H1 (cell line): ENCODE measurements around the gene CHCHD3. TPM values are rescaled to one million over a fixed set of nuclear protein-coding genes. Genes with fewer than 3 reads are reported as not detected.

Experiments
- CTCF ChIA-PET: fragments of 300-600 bp; sonication (Branson Sonifier 250); formaldehyde crosslinking; loops from one replicate; lab custom pipeline; 2021; ENCODE audit not compliant: partially characterized antibody; lab: Charles Lee
- POLR2A ChIA-PET: fragments of 300-600 bp; sonication (Branson Sonifier 250); formaldehyde crosslinking; loops from one replicate; lab custom pipeline; 2021; ENCODE audit warnings: inconsistent platforms; ENCODE audit not compliant: partially characterized antibody; lab: Charles Lee
- DNase-seq, 2 experiments: peaks; one replicate each; pipeline versions ENCODE4 v3.0.0 to v3.0.0-alpha.2; 2010 to 2022; ENCODE audit warnings: low spot score in 2 of 2, low read depth in 1 of 2, mixed read lengths in 1 of 2
- FAIRE-seq: peaks from 2 replicates; lab custom pipeline; 2011; peaks lifted over from hg19 to GRCh38; lab: Jason Lieb, UNC
- H2AFZ ChIP-seq: 2 replicates; pipeline ENCODE4 v1.8.1; 2012; ENCODE audit warnings: low read length, inconsistent platforms
- H2AK5ac ChIP-seq: 2 replicates; pipeline ENCODE4 v1.6.1; 2013; ENCODE audit warnings: low read depth, low read length
- H2BK120ac ChIP-seq: replicated peaks from 2 replicates; pipeline ENCODE3; 2013; ENCODE audit warnings: low read depth, low read length, inconsistent platforms
- H2BK12ac ChIP-seq: 2 replicates; pipeline ENCODE4 v1.6.1; 2013; ENCODE audit warnings: low read depth, low read length
- H2BK15ac ChIP-seq: 2 replicates; pipeline ENCODE4 v1.6.1; 2013; ENCODE audit warnings: low read length
- H2BK20ac ChIP-seq: 2 replicates; pipeline ENCODE4 v1.6.1; 2013; ENCODE audit warnings: low read length
- H2BK5ac ChIP-seq: 2 replicates; pipeline ENCODE4 v1.6.1; 2013; ENCODE audit warnings: low read depth, low read length
- H3K14ac ChIP-seq: 2 replicates; pipeline ENCODE4 v1.6.1; 2013; ENCODE audit warnings: inconsistent platforms; ENCODE audit not compliant: insufficient read length
- H3K18ac ChIP-seq: 2 replicates; pipeline ENCODE4 v1.6.1; 2013; ENCODE audit warnings: low read length; ENCODE audit errors: extremely low read depth
- H3K23ac ChIP-seq: 2 replicates; pipeline ENCODE4 v1.6.1; 2013; ENCODE audit warnings: inconsistent platforms; ENCODE audit not compliant: insufficient read length
- H3K23me2 ChIP-seq: 2 replicates; pipeline ENCODE4 v1.6.1; 2013; ENCODE audit warnings: low read depth, low read length
- H3K27ac ChIP-seq: 2 replicates; pipeline ENCODE4 v1.6.1; 2011; ENCODE audit warnings: low read depth, low read length, inconsistent platforms
- H3K27me3 ChIP-seq, 4 experiments: replicated peaks in 1 of 4; 1 replicate in 1 of 4; 2 replicates in 3 of 4; pipeline versions ENCODE4 v1.6.1 to v1.8.1; 2011 to 2013; ENCODE audit warnings: low read length in 3 of 4, mild to moderate bottlenecking in 3 of 4, inconsistent platforms in 2 of 4, mixed read lengths in 2 of 4, moderate library complexity in 1 of 4; ENCODE audit not compliant: control insufficient read depth in 3 of 4, insufficient read depth in 3 of 4; ENCODE audit errors: extremely low read depth in 1 of 4
- H3K36me3 ChIP-seq, 4 experiments: 2 replicates each; pipeline versions ENCODE4 v1.6.1 to v1.8.1; 2011 to 2013; ENCODE audit warnings: mild to moderate bottlenecking in 4 of 4, low read length in 3 of 4, moderate library complexity in 2 of 4, control low read depth in 1 of 4, inconsistent platforms in 1 of 4; ENCODE audit not compliant: insufficient read depth in 4 of 4, control insufficient read depth in 2 of 4
- H3K4ac ChIP-seq: replicated peaks from 2 replicates; pipeline ENCODE3; 2013; ENCODE audit warnings: low read length, low read depth, mixed read lengths, inconsistent platforms; ENCODE audit not compliant: insufficient read length
- H3K4me1 ChIP-seq, 4 experiments: replicated peaks in 1 of 4; 1 replicate in 1 of 4; 2 replicates in 3 of 4; pipeline versions ENCODE4 v1.6.1 to v1.8.1; 2011 to 2013; ENCODE audit warnings: low read length in 3 of 4, inconsistent platforms in 2 of 4, mixed read lengths in 1 of 4; ENCODE audit not compliant: insufficient read depth in 4 of 4, control insufficient read depth in 3 of 4
- H3K4me2 ChIP-seq, 2 experiments: 2 replicates each; pipeline versions ENCODE4 v1.6.1 to v1.8.1; 2011 to 2013; ENCODE audit warnings: low read depth in 2 of 2, low read length in 2 of 2, control low read depth in 1 of 2, inconsistent platforms in 1 of 2, mild to moderate bottlenecking in 1 of 2; ENCODE audit not compliant: insufficient read depth in 1 of 2
- H3K4me3 ChIP-seq, 4 experiments: fragments of 200-600, 300-600 bp in 1 of 4; sonication (generic), shearing (Covaris generic), sonication (Bioruptor Twin) in 1 of 4; 2 replicates each; pipeline versions ENCODE4 v1.5.1 to v1.8.1; 2011 to 2016; ENCODE audit warnings: low read length in 4 of 4, low read depth in 3 of 4, control low read depth in 2 of 4, inconsistent platforms in 2 of 4, mild to moderate bottlenecking in 2 of 4, mixed read lengths in 1 of 4, moderate library complexity in 1 of 4; ENCODE audit not compliant: insufficient read depth in 2 of 4; ENCODE audit errors: extremely low read depth in 1 of 4
- H3K56ac ChIP-seq: replicated peaks from 2 replicates; pipeline ENCODE3; 2013; ENCODE audit warnings: low read depth, mild to moderate bottlenecking, mixed read lengths, low read length, inconsistent platforms; ENCODE audit not compliant: insufficient read length
- H3K79me1 ChIP-seq: 2 replicates; pipeline ENCODE4 v1.6.1; 2013; ENCODE audit warnings: low read depth, low read length, control low read depth
- H3K79me2 ChIP-seq, 2 experiments: 2 replicates each; pipeline versions ENCODE4 v1.6.1 to v1.8.1; 2012 to 2013; ENCODE audit warnings: low read length in 2 of 2, mild to moderate bottlenecking in 2 of 2, inconsistent platforms in 1 of 2; ENCODE audit not compliant: insufficient read depth in 2 of 2, control insufficient read depth in 1 of 2
- H3K9ac ChIP-seq, 4 experiments: replicated peaks in 1 of 4; 1 replicate in 1 of 4; 2 replicates in 3 of 4; pipeline versions ENCODE4 v1.6.1 to v1.8.1; 2011 to 2013; ENCODE audit warnings: low read depth in 3 of 4, low read length in 3 of 4, control low read depth in 2 of 4, mild to moderate bottlenecking in 2 of 4, moderate library complexity in 2 of 4, inconsistent platforms in 1 of 4; ENCODE audit errors: extremely low read depth in 1 of 4
- H3K9me3 ChIP-seq, 2 experiments: 2 replicates each; pipeline versions ENCODE4 v1.6.1 to v1.8.1; 2012 to 2013; ENCODE audit warnings: mild to moderate bottlenecking in 2 of 2, moderate library complexity in 2 of 2, control low read depth in 1 of 2, inconsistent platforms in 1 of 2, low read depth in 1 of 2, low read length in 1 of 2, mixed read lengths in 1 of 2; ENCODE audit not compliant: insufficient read depth in 2 of 2
- H4K20me1 ChIP-seq, 2 experiments: replicated peaks in 1 of 2; 2 replicates each; pipeline versions ENCODE3 to v1.8.1; 2011 to 2013; ENCODE audit warnings: inconsistent platforms in 2 of 2, low read length in 2 of 2, mild to moderate bottlenecking in 1 of 2; ENCODE audit not compliant: insufficient read depth in 2 of 2, control insufficient read depth in 1 of 2
- H4K5ac ChIP-seq: 2 replicates; pipeline ENCODE4 v1.6.1; 2013; ENCODE audit warnings: low read length, low read depth, mixed read lengths, inconsistent platforms; ENCODE audit not compliant: insufficient read length
- H4K8ac ChIP-seq: 2 replicates; pipeline ENCODE4 v1.8.0; 2013; ENCODE audit warnings: mild to moderate bottlenecking, moderate library complexity, low read length, inconsistent platforms; ENCODE audit not compliant: insufficient read depth; ENCODE audit errors: extremely low read depth
- H4K91ac ChIP-seq: replicated peaks from 2 replicates; pipeline ENCODE3; 2013; ENCODE audit warnings: low read length, mixed read lengths, inconsistent platforms; ENCODE audit not compliant: insufficient read length
- EGR1 ChIP-seq: IDR thresholded peaks from 2 replicates; pipeline ENCODE4 v1.6.1; 2011; ENCODE audit warnings: low read depth, low read length, borderline replicate concordance
- EZH2 ChIP-seq: fragments of 200-600 bp; sonication (generic); IDR thresholded peaks from 2 replicates; pipeline ENCODE4 v1.7.1; 2012; ENCODE audit warnings: low read depth, mild to moderate bottlenecking, moderate library complexity, low read length, inconsistent platforms; ENCODE audit not compliant: severe bottlenecking
- MAFK ChIP-seq: IDR thresholded peaks from 2 replicates; pipeline ENCODE4 v1.6.1; 2012; ENCODE audit warnings: low read depth, mild to moderate bottlenecking, improper control_type of control experiment, low read length
- SP1 ChIP-seq: IDR thresholded peaks from 2 replicates; pipeline ENCODE4 v1.6.1; 2011; ENCODE audit warnings: low read depth, low read length
- TAF7 ChIP-seq: optimal IDR thresholded peaks from 2 replicates; pipeline ENCODE3; 2011; ENCODE audit warnings: low read depth, mild to moderate bottlenecking, inconsistent platforms, low read length, moderate library complexity, borderline replicate concordance
- TEAD4 ChIP-seq: IDR thresholded peaks from 2 replicates; pipeline ENCODE4 v1.6.1; 2012; ENCODE audit warnings: low read depth, low read length, inconsistent platforms, mixed read lengths
- WGBS, 2 experiments: shearing (Covaris generic) in 1 of 2; methylation state at CpG; one replicate each; pipeline versions ENCODE4 v1.1.6 to v1.1.7; 2013 to 2015; ENCODE audit warnings: low lambda C conversion rate in 2 of 2, mixed read lengths in 2 of 2, inconsistent platforms in 1 of 2, low coverage in 1 of 2, missing lambda C conversion rate in 1 of 2; ENCODE audit not compliant: insufficient replicate concordance in 2 of 2, insufficient coverage in 1 of 2, insufficient read length in 1 of 2; ENCODE audit errors: extremely low coverage in 1 of 2, missing lambda C conversion rate in 1 of 2; 5-methylcytosine and 5-hydroxymethylcytosine counted together
- polyA plus RNA-seq, 7 experiments: library from polyadenylated mRNA; depleted of rRNA in 3 of 7; stranded (reverse) in 5 of 7; unstranded in 2 of 7; fragments of >200 nt in 5 of 7; fragments of 200-250 nt in 2 of 7; gene quantifications; 1 replicate in 5 of 7; 2 replicates in 1 of 7; 4 replicates in 1 of 7; pipeline versions ENCODE4 v1.2.1 to v1.2.3, GENCODE V29; 2011 to 2013; ENCODE audit warnings: missing spikeins in 2 of 7, mixed read lengths in 2 of 7
- total RNA-seq: library from RNA; stranded (reverse); fragmentation: NEBNext Ultra II Directional; extraction: Animal tissue kit (Norgen Biotek cat#: 25700); gene quantifications from 2 replicates; pipeline ENCODE4 v1.2.1, GENCODE V29; 2021

Gene CHCHD3
- total and polyA plus RNA-seq, 2 of the 8 experiments (the other 6 are each of a cell fraction or from before 2014, with no cell fraction given) = 42.9 to 137 TPM

DNA sequence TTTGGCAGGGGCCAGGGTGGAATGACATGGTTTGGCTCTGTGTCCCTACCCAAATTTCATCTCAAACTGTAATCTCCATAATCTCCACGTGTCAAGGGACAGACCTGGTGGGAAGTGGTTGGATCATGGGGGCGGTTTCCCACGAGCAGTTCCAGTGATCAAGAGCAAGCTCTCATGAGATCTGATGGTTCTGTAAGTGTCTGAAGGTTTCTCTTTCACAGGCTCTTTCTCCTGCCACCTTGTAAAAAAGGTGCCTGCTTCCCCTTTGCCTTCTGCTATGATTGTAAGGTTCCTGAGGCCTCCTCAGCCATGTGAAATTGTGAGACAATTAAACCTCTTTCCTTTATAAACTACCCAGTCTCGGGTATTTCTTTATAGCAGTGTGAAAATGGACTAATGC lies 188.3 kb downstream of the CHCHD3 start:
- Histone ChIP-seq H2BK120ac (no peak overlapping the region), H3K14ac (no peak overlapping the region), H3K36me3 (peaks cover 0 to 13% (median 1%) of the 10 kb centered on the region in 4 experiments; a peak in 3 of 8 replicates), H3K4ac (no peak overlapping the region), H2AK5ac (no peak overlapping the region), H4K20me1 (no peaks in the 10 kb centered on the region), H3K4me3 (no peak overlapping the region), H2BK12ac (no peak overlapping the region), H4K5ac (no peak overlapping the region), H2BK5ac (no peak overlapping the region), H3K18ac (no peak overlapping the region), H3K23me2 (no peaks in the 10 kb centered on the region), H3K4me2 (no peak overlapping the region), H3K27me3 (peaks cover 0 to 2% (median 0%) of the 10 kb centered on the region in 4 experiments; a peak in 1 of 7 replicates), H3K9me3 (peaks cover 10 to 14% of the 10 kb centered on the region in 2 experiments), H3K79me1 (no peaks in the 10 kb centered on the region), H2BK20ac (no peak overlapping the region), H3K9ac (no peak overlapping the region), H2BK15ac (no peak overlapping the region), H3K27ac (no peak overlapping the region), H3K23ac (no peak overlapping the region), H3K79me2 (peaks cover 0 to 3% of the 10 kb centered on the region in 2 experiments; a peak in 1 of 4 replicates), H4K91ac (no peak overlapping the region), H2AFZ (no peak overlapping the region), H4K8ac (no peak overlapping the region), H3K4me1 (no peaks in the 10 kb centered on the region), H3K56ac (no peak overlapping the region)
- POLR2A ChIA-PET = no interaction called here
- DNase-seq (no peak), FAIRE-seq (no peak)
- CTCF ChIA-PET = interaction anchor here (0.6 kb wide), 1 partner anchor 10 kb away, joined by 3 read pairs; no protein-coding TSS in a partner anchor
- WGBS, 2 experiments = 84% methylated on average over 4 of the region's 4 CpGs; no CpG with 5 or more reads in 1 of the 2 experiments
- TF ChIP-seq TAF7 (no peak), MAFK (no peak), EZH2 (no peak), EGR1 (no peak), SP1 (no peak), TEAD4 (no peak)
